G401.6 (cell line): Measurements from ENCODE around the gene HMGB4.

Source experiments
- FAIRE-seq: peaks from 2 replicates; lab custom pipeline; 2012; peaks lifted over from hg19 to GRCh38; lab: Jason Lieb, UNC

The HMGB4 gene

GRCh38 chr1:33863779-33864178 lies at the start of gene HMGB4:
TSS of gene HMGB4 (plus strand) at chr1:33864079. CDS start at chr1:33864192, 113 bp downstream.
- FAIRE-seq, result no peak

GRCh38 chr1:33814166-33814565 lies 49.7 kb upstream of the HMGB4 start:
- no peak for FAIRE-seq

GRCh38 chr1:33815061-33815460 lies 48.8 kb upstream of the HMGB4 start:
- no peak for FAIRE-seq

- FAIRE-seq, result no peak
Observed at GRCh38 chr1:33818071-33818470, 45.8 kb upstream of the HMGB4 start.

- no peak for FAIRE-seq
Observed at GRCh38 chr1:33819290-33819912, 44.5 kb upstream of the HMGB4 start.

GRCh38 chr1:33819913-33820311 lies 44.0 kb upstream of the HMGB4 start:
- no peak for FAIRE-seq

GRCh38 chr1:33820804-33821203 lies 43.1 kb upstream of the HMGB4 start:
- no peak for FAIRE-seq

GRCh38 chr1:33821291-33821690 lies 42.6 kb upstream of the HMGB4 start:
- FAIRE-seq, result no peak

GRCh38 chr1:33822396-33822795 lies 41.5 kb upstream of the HMGB4 start:
- no peak for FAIRE-seq

GRCh38 chr1:33823401-33823800 lies 40.5 kb upstream of the HMGB4 start:
- FAIRE-seq, result no peak

- no peak for FAIRE-seq
Observed at GRCh38 chr1:33823830-33824229, 40.0 kb upstream of the HMGB4 start.

- FAIRE-seq, result no peak
Observed at GRCh38 chr1:33824321-33824720, 39.6 kb upstream of the HMGB4 start.

GRCh38 chr1:33824971-33825370 lies 38.9 kb upstream of the HMGB4 start:
- no peak for FAIRE-seq

GRCh38 chr1:33825506-33825905 lies 38.4 kb upstream of the HMGB4 start:
- no peak for FAIRE-seq

GRCh38 chr1:33826311-33826710 lies 37.6 kb upstream of the HMGB4 start:
- FAIRE-seq, result no peak

- FAIRE-seq, result no peak
Observed at GRCh38 chr1:33826711-33827110, 37.2 kb upstream of the HMGB4 start.

GRCh38 chr1:33828059-33828458 lies 35.8 kb upstream of the HMGB4 start:
- no peak for FAIRE-seq

- FAIRE-seq, result no peak
Observed at GRCh38 chr1:33828654-33829053, 35.2 kb upstream of the HMGB4 start.

- FAIRE-seq, result no peak
Observed at GRCh38 chr1:33836911-33837310, 27.0 kb upstream of the HMGB4 start.

GRCh38 chr1:33837635-33838034 lies 26.2 kb upstream of the HMGB4 start:
- FAIRE-seq, result no peak

GRCh38 chr1:33841494-33841893 lies 22.4 kb upstream of the HMGB4 start:
- no peak for FAIRE-seq

- no peak for FAIRE-seq
Observed at GRCh38 chr1:33842348-33842747, 21.5 kb upstream of the HMGB4 start.

- FAIRE-seq, result no peak
Observed at GRCh38 chr1:33844166-33844565, 19.7 kb upstream of the HMGB4 start.

GRCh38 chr1:33846861-33847260 lies 17.0 kb upstream of the HMGB4 start:
- no peak for FAIRE-seq
